Osteocyte (in vitro differentiated cells): ENCODE results near the gene STT3B. TPM values are rescaled to one million over a fixed set of nuclear protein-coding genes. Genes with fewer than 3 reads are reported as not detected.

ENCODE experiments used
- DNase-seq: peaks from one replicate; pipeline ENCODE4 v3.0.0; 2021; ENCODE audit warnings: mixed read lengths; ENCODE audit not compliant: unreplicated experiment; ENCODE audit errors: extremely low spot score
- H3K27ac Mint-ChIP-seq: one replicate; pipeline ENCODE4 v1.8.0; 2021; ENCODE audit warnings: mild to moderate bottlenecking, mixed read lengths; ENCODE audit not compliant: unreplicated experiment
- H3K27me3 Mint-ChIP-seq: one replicate; pipeline ENCODE4 v1.8.0; 2021; ENCODE audit warnings: mixed read lengths; ENCODE audit not compliant: unreplicated experiment
- H3K36me3 Mint-ChIP-seq: one replicate; pipeline ENCODE4 v1.8.0; 2021; ENCODE audit warnings: mixed read lengths; ENCODE audit not compliant: unreplicated experiment
- H3K4me1 Mint-ChIP-seq: one replicate; pipeline ENCODE4 v1.8.0; 2021; ENCODE audit warnings: mixed read lengths; ENCODE audit not compliant: unreplicated experiment
- H3K4me3 Mint-ChIP-seq: one replicate; pipeline ENCODE4 v1.8.0; 2021; ENCODE audit warnings: mild to moderate bottlenecking, moderate library complexity, mixed read lengths; ENCODE audit not compliant: unreplicated experiment
- H3K9me3 Mint-ChIP-seq: one replicate; pipeline ENCODE4 v1.8.0; 2021; ENCODE audit warnings: mixed read lengths; ENCODE audit not compliant: unreplicated experiment
- CTCF ChIP-seq: fragments of 200-600 bp; sonication (generic); IDR thresholded peaks from 2 replicates; pipeline ENCODE4 v1.5.0; 2021; ENCODE audit warnings: antibody characterized with exemption, mild to moderate bottlenecking, moderate library complexity
- total RNA-seq: library from RNA; stranded (reverse); gene quantifications from 2 replicates; pipeline ENCODE4 v1.2.1, GENCODE V29; 2021

Gene STT3B
- total RNA-seq, 1 donor from 2014 or later, result 98.7 TPM

GRCh38 chr3:31555204-31555603 lies 22.5 kb downstream of the STT3B start:
- H3K9me3 Mint-ChIP-seq, result peaks cover 18% of the 10 kb centered on the region
- H3K4me3 Mint-ChIP-seq, result no peak overlapping the region
- H3K4me1 Mint-ChIP-seq, result peaks cover 10% of the 10 kb centered on the region
- peaks cover 3% of the 10 kb centered on the region for H3K36me3 Mint-ChIP-seq
- DNase-seq, result no peak
- TF ChIP-seq CTCF, result no peak
- no peaks in the 10 kb centered on the region for H3K27me3 Mint-ChIP-seq
- no peak overlapping the region for H3K27ac Mint-ChIP-seq

- Mint-ChIP-seq H3K27ac (no peak overlapping the region), H3K4me3 (no peak overlapping the region), H3K4me1 (peaks cover 4% of the 10 kb centered on the region), H3K36me3 (peaks cover 10% of the 10 kb centered on the region), H3K27me3 (no peaks in the 10 kb centered on the region), H3K9me3 (peaks cover 27% of the 10 kb centered on the region)
- no peak for TF ChIP-seq CTCF
- no peak for DNase-seq
Observed at GRCh38 chr3:31559872-31560534, 27.3 kb downstream of the STT3B start.

DNA sequence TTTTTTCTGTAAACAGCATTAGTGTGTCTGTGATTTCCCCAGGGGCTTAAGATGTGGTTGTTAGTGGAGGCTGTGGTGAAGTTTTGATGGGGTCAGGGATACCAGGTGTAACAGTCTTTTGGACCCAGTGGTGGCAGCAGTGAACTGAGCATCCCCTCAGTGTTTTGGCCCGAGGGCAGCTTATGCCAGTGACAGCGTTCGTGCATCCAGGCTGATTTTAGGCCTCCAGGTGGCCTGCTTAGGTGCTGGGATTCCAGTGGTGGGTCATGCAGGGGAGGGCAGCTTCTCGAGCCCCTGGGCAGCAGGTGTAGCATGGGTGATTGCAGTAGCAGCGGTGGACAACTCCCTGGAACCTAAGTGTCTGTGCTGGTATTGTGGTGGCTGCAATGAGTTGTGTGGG lies 29.2 kb downstream of the STT3B start:
- H3K27ac Mint-ChIP-seq, result no peak overlapping the region
- no peak for TF ChIP-seq CTCF
- peaks cover 24% of the 10 kb centered on the region for H3K9me3 Mint-ChIP-seq
- peak; percentile 75 for DNase-seq
- H3K4me3 Mint-ChIP-seq, result no peak overlapping the region
- no peaks in the 10 kb centered on the region for H3K27me3 Mint-ChIP-seq
- H3K4me1 Mint-ChIP-seq, result peaks cover 2% of the 10 kb centered on the region
- H3K36me3 Mint-ChIP-seq, result peaks cover 10% of the 10 kb centered on the region

DNA sequence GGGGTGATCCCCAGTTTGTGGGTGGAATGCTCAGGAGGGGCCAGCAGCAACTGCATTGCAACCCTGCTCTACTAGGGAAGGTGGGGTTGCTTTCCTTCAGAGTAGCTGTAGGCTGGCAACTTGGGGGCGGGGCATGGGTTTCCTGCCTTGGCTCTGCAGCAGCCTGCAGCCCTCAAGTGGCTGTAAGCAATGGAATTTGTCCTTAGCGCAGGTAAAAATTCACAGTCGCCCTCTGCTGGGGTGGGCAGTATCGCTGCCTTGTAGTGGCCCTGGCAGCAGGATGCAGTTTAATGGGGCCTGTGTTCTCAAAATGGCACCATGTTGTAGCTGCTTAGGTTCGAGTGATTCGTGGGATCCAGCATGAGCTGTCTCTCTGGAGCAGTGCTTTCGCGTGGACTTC lies 29.8 kb downstream of the STT3B start:
- no peak overlapping the region for H3K4me3 Mint-ChIP-seq
- H3K9me3 Mint-ChIP-seq, result peaks cover 24% of the 10 kb centered on the region
- DNase-seq, result no peak
- peaks cover 4% of the 10 kb centered on the region for H3K4me1 Mint-ChIP-seq
- peaks cover 10% of the 10 kb centered on the region for H3K36me3 Mint-ChIP-seq
- H3K27ac Mint-ChIP-seq, result no peak overlapping the region
- no peaks in the 10 kb centered on the region for H3K27me3 Mint-ChIP-seq
- no peak for TF ChIP-seq CTCF

- Mint-ChIP-seq H3K36me3 (peaks cover 7% of the 10 kb centered on the region), H3K9me3 (peaks cover 9% of the 10 kb centered on the region), H3K27me3 (no peaks in the 10 kb centered on the region), H3K27ac (no peak overlapping the region), H3K4me3 (no peak overlapping the region), H3K4me1 (peaks cover 4% of the 10 kb centered on the region)
- DNase-seq, result no peak
- TF ChIP-seq CTCF, result no peak
Observed at GRCh38 chr3:31565288-31565687, 32.6 kb downstream of the STT3B start.
